ELF-1 (cell line): ENCODE data around the gene IDI1.

Source experiments
- DNase-seq: peaks from one replicate; pipeline ENCODE4 v3.0.0-alpha.2; 2016; ENCODE audit warnings: low read depth, low spot score

The IDI1 gene

GRCh38 chr10:994836-995558, 53.9 kb downstream of the IDI1 start:
- DNase-seq, result no peak

DNA sequence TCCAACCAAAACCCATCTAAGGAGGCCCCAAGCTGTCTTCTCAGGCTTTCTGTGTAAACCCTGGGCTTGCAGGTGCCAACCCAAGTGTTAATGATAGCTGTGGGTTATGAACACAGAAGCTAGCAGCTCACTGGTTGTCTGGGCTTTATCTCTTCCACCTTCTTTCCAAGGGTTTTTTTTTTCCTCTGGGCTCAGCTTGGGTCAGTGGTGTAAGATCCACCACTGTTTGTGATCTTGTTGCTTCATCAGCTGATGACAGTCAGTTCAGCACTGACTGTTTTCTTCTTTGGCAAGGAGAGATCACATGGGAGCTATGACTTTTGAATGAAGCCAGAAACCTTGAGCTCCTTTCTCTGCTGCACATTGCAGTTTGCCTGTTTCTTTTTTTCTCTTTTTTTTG, 56.0 kb downstream of the IDI1 start:
- DNase-seq, result no peak

DNA sequence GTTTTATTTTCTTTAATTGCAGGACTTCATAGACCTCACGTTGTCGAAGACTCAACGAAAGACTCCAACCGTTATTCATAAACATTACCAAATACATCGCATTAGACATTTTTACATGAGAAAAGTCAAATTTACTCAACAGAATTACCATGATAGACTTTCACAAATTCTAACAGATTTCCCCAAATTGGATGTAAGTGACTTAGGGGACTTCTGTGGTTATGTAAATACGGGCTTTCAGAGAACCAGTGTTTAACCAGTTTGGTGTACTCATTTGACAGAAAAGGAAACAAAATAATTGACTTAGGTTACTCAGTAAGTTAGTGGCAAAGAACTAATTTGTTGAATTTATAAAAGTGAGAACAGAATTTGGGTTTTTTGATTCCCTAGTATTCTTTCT, 56.5 kb downstream of the IDI1 start:
- no peak for DNase-seq

DNA sequence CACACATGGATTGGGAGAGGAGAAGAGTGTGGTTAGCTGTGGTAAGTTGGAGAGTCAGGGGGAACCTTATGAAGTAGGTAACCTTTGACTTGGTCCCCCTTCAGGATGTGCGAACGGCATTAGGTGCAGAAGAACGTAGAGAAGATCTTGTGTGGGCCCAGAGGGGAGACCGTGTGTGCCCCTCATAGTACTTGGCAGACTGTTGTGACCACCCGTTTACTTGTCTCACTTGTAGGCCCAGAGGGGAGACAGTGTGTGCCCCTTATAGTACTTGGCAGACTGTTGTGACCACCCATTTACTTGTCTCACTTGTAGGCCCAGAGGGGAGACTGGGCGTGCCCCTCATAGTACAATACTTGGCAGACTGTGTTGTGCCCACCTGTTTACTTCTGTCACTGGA, 58.1 kb downstream of the IDI1 start:
- no peak for DNase-seq
